ENCODE results near the gene SLC38A8. TPM values are rescaled to one million over a fixed set of nuclear protein-coding genes. Genes with fewer than 3 reads are reported as not detected.

Gene SLC38A8
- total RNA-seq, 2 experiments from 2014 or later = not detected

GRCh38 chr16:84033251-84034195, 9.1 kb downstream of the SLC38A8 start:
- Histone ChIP-seq H2AFZ (ENCODE audit: low read length) (no peak overlapping the region), H3K79me2 (ENCODE audit: insufficient read depth, low read depth, low read length) (no peaks in the 10 kb centered on the region), H3K27ac (ENCODE audit: low read depth, low read length, poor library complexity, severe bottlenecking) (no peak overlapping the region), H3K4me2 (ENCODE audit: low read length) (no peak overlapping the region), H3K9me3 (ENCODE audit: low read length) (no peaks in the 10 kb centered on the region), H3K36me3 (ENCODE audit: insufficient read depth, low read length) (no peaks in the 10 kb centered on the region), H3K9me2 (ENCODE audit: insufficient read depth, low read length) (no peaks in the 10 kb centered on the region), H4K20me1 (ENCODE audit: insufficient read depth, low read length) (no peaks in the 10 kb centered on the region), H3K4me3 (ENCODE audit: low read depth, low read length, poor library complexity, severe bottlenecking) (no peak overlapping the region), H3K4me1 (ENCODE audit: insufficient read depth, low read length, poor library complexity, severe bottlenecking) (no peaks in the 10 kb centered on the region)
- ChIA-PET POLR2A (no interaction called here), CTCF (ENCODE audit: unreplicated experiment) (no interaction called here)
- TF ChIP-seq EZH2phosphoT487 (IDR thresholded peaks at IDR 0.05; ENCODE audit: borderline replicate concordance, low read depth, low read length) (no peak), CTCF (conservative IDR thresholded peaks at IDR 0.05; ENCODE audit: low read length) (no peak)
- DNase-seq (ENCODE audit: low spot score) = no peak
- intact Hi-C loops (cut with micrococcal nuclease; ENCODE audit: unreplicated experiment) = no loop called here
- BruUV-seq (replicated peaks) = no TSS peak

GRCh38 chr16:84032458-84033178, 10.0 kb downstream of the SLC38A8 start:
- TF ChIP-seq CTCF (conservative IDR thresholded peaks at IDR 0.05; ENCODE audit: low read length) (no peak), EZH2phosphoT487 (IDR thresholded peaks at IDR 0.05; ENCODE audit: borderline replicate concordance, low read depth, low read length) (no peak)
- Histone ChIP-seq H3K4me3 (ENCODE audit: low read depth, low read length, poor library complexity, severe bottlenecking) (no peak overlapping the region), H3K27ac (ENCODE audit: low read depth, low read length, poor library complexity, severe bottlenecking) (no peak overlapping the region), H4K20me1 (ENCODE audit: insufficient read depth, low read length) (no peaks in the 10 kb centered on the region), H3K79me2 (ENCODE audit: insufficient read depth, low read depth, low read length) (no peaks in the 10 kb centered on the region), H3K4me1 (ENCODE audit: insufficient read depth, low read length, poor library complexity, severe bottlenecking) (no peaks in the 10 kb centered on the region), H2AFZ (ENCODE audit: low read length) (no peak overlapping the region), H3K9me3 (ENCODE audit: low read length) (no peaks in the 10 kb centered on the region), H3K9me2 (ENCODE audit: insufficient read depth, low read length) (no peaks in the 10 kb centered on the region), H3K36me3 (ENCODE audit: insufficient read depth, low read length) (no peaks in the 10 kb centered on the region), H3K4me2 (ENCODE audit: low read length) (no peak overlapping the region)
- CTCF ChIA-PET (ENCODE audit: unreplicated experiment) = no interaction called here
- POLR2A ChIA-PET = no interaction called here
- no TSS peak for BruUV-seq (replicated peaks)
- intact Hi-C loops (cut with micrococcal nuclease; ENCODE audit: unreplicated experiment) = no loop called here
- DNase-seq (ENCODE audit: low spot score) = no peak

Data from OCI-LY7 (cell line).